Progenitor cell of endocrine pancreas (in vitro differentiated cells): Measurements from ENCODE around the gene FBXL5. TPM values are rescaled to one million over a fixed set of nuclear protein-coding genes. Genes with fewer than 3 reads are reported as not detected.

Source experiments
- DNase-seq: peaks from one replicate; pipeline ENCODE4 v3.0.0; 2021; ENCODE audit warnings: low spot score; ENCODE audit not compliant: unreplicated experiment
- H3K27ac Mint-ChIP-seq: 2 replicates; pipeline ENCODE4 v1.8.0; 2021; ENCODE audit warnings: mild to moderate bottlenecking, moderate library complexity, mixed read lengths
- H3K27me3 Mint-ChIP-seq: 2 replicates; pipeline ENCODE4 v1.8.0; 2021; ENCODE audit warnings: mixed read lengths
- H3K36me3 Mint-ChIP-seq: 2 replicates; pipeline ENCODE4 v1.8.0; 2022; ENCODE audit warnings: mixed read lengths; ENCODE audit not compliant: insufficient read depth
- H3K4me1 Mint-ChIP-seq: 2 replicates; pipeline ENCODE4 v1.8.0; 2021; ENCODE audit warnings: low read depth, mixed read lengths
- H3K4me3 Mint-ChIP-seq: 2 replicates; pipeline ENCODE4 v1.8.0; 2021; ENCODE audit warnings: low read depth, mild to moderate bottlenecking, moderate library complexity, mixed read lengths
- H3K9me3 Mint-ChIP-seq: 2 replicates; pipeline ENCODE4 v1.8.0; 2021; ENCODE audit warnings: low read depth, mixed read lengths
- total RNA-seq: library from RNA; stranded (reverse); gene quantifications from 2 replicates; pipeline ENCODE4 v1.2.1, GENCODE V29; 2021
- TF ChIP-seq, protein P1 (sequence below): fragments of 200-600 bp; sonication (generic); IDR thresholded peaks from one replicate; pipeline ENCODE4 v1.5.0; 2021; ENCODE audit warnings: antibody characterized with exemption, mild to moderate bottlenecking; ENCODE audit not compliant: unreplicated experiment

FBXL5 gene
- total RNA-seq, 1 donor from 2014 or later, result 66.9 TPM

DNA sequence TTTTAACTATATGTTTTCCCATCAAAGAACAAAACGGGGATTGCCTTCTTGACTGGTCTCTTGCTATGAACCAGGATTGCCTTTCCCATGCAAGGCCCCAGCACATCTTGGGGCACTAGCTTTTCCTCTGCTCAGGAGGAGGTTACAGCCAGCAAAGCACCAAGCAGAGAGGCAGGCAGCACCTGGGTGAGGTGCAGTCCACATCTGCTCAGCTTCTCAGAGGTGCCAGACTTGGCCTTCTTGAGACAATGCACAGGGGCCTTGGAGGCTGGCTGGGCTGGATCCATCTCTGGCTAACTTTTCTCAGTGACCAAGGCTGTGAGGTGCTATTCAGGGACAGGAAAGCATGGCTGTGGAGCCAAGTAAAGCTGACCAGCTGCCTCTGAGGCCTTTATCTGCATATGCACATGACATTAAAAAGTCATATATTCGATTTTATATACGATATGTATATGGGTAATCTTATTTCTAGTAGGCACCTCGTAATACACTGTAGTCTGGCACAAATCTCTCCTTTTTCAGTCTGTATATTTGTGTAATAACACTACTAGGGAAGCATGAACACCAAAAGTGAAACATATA is 98.6 kb downstream of the FBXL5 start:
- DNase-seq, result no peak
- H3K4me3 Mint-ChIP-seq, result no peak overlapping the region
- no peak overlapping the region for H3K27ac Mint-ChIP-seq
- H3K9me3 Mint-ChIP-seq, result no peaks in the 10 kb centered on the region
- no peaks in the 10 kb centered on the region for H3K27me3 Mint-ChIP-seq
- TF ChIP-seq, protein P1, sequence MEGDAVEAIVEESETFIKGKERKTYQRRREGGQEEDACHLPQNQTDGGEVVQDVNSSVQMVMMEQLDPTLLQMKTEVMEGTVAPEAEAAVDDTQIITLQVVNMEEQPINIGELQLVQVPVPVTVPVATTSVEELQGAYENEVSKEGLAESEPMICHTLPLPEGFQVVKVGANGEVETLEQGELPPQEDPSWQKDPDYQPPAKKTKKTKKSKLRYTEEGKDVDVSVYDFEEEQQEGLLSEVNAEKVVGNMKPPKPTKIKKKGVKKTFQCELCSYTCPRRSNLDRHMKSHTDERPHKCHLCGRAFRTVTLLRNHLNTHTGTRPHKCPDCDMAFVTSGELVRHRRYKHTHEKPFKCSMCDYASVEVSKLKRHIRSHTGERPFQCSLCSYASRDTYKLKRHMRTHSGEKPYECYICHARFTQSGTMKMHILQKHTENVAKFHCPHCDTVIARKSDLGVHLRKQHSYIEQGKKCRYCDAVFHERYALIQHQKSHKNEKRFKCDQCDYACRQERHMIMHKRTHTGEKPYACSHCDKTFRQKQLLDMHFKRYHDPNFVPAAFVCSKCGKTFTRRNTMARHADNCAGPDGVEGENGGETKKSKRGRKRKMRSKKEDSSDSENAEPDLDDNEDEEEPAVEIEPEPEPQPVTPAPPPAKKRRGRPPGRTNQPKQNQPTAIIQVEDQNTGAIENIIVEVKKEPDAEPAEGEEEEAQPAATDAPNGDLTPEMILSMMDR, result no peak
- H3K4me1 Mint-ChIP-seq, result peaks cover 20% of the 10 kb centered on the region
- peaks cover 20% of the 10 kb centered on the region for H3K36me3 Mint-ChIP-seq

Other genes with a start within 250 kb of the FBXL5 start
- not detected in 2 replicates for gene C1QTNF7, start 227.3 kb downstream of the FBXL5 start, total RNA-seq
- 25.8 and 26.8 TPM in 2 replicates for gene CC2D2A, start 185.5 kb downstream of the FBXL5 start, total RNA-seq
- 29.0 and 31.4 TPM in 2 replicates for gene FAM200B, start 26.5 kb upstream of the FBXL5 start, total RNA-seq
- 0.38 TPM in 1 of 2 replicates, not detected in the other for gene BST1, start 47.7 kb upstream of the FBXL5 start, total RNA-seq
- gene CD38, start 123.0 kb upstream of the FBXL5 start, total RNA-seq, result not detected in 2 replicates